HEK293T (cell line): ENCODE data around the gene CDH5.

ENCODE experiments used
- BHLHE40 ChIP-seq: fragments of 450-650 bp; IDR thresholded peaks from 2 replicates; pipeline ENCODE4 v1.6.1; 2016; ENCODE audit warnings: mild to moderate bottlenecking, moderate library complexity, borderline replicate concordance
- FOXM1 ChIP-seq: fragments of 450-650 bp; IDR thresholded peaks from 2 replicates; pipeline ENCODE4 v1.6.1; 2017; ENCODE audit warnings: mild to moderate bottlenecking, borderline replicate concordance
- SUZ12 ChIP-seq: fragments of 450-650 bp; IDR thresholded peaks from 2 replicates; pipeline ENCODE4 v1.6.1; 2016; ENCODE audit warnings: mild to moderate bottlenecking

DNA sequence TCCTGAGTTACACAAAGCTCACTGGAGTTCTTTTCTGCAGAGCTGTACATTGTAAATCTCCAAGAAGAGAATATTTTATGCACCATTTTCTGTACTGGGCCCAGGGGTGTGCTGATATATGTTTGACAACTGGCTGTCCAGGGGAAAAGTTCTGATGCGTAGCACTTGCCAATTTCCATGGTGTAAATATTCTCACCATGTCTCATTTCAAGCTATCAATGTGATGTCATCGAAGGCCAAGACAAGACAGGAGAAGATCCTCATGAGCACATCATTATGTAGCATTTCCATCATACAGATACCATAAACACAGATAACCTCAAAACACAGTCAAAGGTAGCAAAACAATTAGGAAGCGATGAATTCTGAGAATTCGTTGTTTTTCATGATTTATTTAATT lies 18.9 kb downstream of the CDH5 start:
- TF ChIP-seq FOXM1 (no peak), SUZ12 (no peak), BHLHE40 (no peak)
